ENCODE measurements around the gene CPNE6.

Gene CPNE6

GRCh38 chr14:24055971-24056799, 15.2 kb upstream of the CPNE6 start:
- DNase-seq: no peak

- no peak for DNase-seq
Observed at GRCh38 chr14:24056800-24057184, 14.6 kb upstream of the CPNE6 start.

GRCh38 chr14:24057271-24057670, 14.1 kb upstream of the CPNE6 start:
- no peak for DNase-seq

GRCh38 chr14:24057867-24058259, 13.5 kb upstream of the CPNE6 start:
- no peak for DNase-seq

- peak; percentile 78 for DNase-seq
Observed at GRCh38 chr14:24058260-24058950, 13.0 kb upstream of the CPNE6 start.

- no peak for DNase-seq
Observed at GRCh38 chr14:24058951-24059475, 12.3 kb upstream of the CPNE6 start.

GRCh38 chr14:24059841-24060388, 11.4 kb upstream of the CPNE6 start:
- DNase-seq: no peak

GRCh38 chr14:24060443-24060842, 10.9 kb upstream of the CPNE6 start:
- DNase-seq: no peak

GRCh38 chr14:24060984-24061913, 10.1 kb upstream of the CPNE6 start:
- no peak for DNase-seq

GRCh38 chr14:24062216-24062980, 9.0 kb upstream of the CPNE6 start:
- DNase-seq: no peak

GRCh38 chr14:24063263-24063836, 8.0 kb upstream of the CPNE6 start:
- no peak for DNase-seq

- DNase-seq: no peak
Observed at GRCh38 chr14:24064091-24064795, 7.1 kb upstream of the CPNE6 start.

GRCh38 chr14:24064856-24065255, 6.5 kb upstream of the CPNE6 start:
- DNase-seq: no peak

- no peak for DNase-seq
Observed at GRCh38 chr14:24065408-24065807, 6.0 kb upstream of the CPNE6 start.

GRCh38 chr14:24066496-24067132, 4.7 kb upstream of the CPNE6 start:
- DNase-seq: no peak

GRCh38 chr14:24067133-24068082, 4.0 kb upstream of the CPNE6 start:
- no peak for DNase-seq

- DNase-seq: no peak
Observed at GRCh38 chr14:24068711-24069410, 2.5 kb upstream of the CPNE6 start.

GRCh38 chr14:24069411-24069735, 2.0 kb upstream of the CPNE6 start:
- DNase-seq: no peak

Measured in CD4-positive, alpha-beta T cell treated with Interleukin-12 subunit alpha and Interleukin-12 subunit beta, for 1 hour (primary cell).